GM19240 (cell line): Measurements from ENCODE around the gene AKNAD1.
"Not testable (repeated sequence)": the region's sequence is repeated elsewhere in the genome, so short reads cannot be mapped to it uniquely, and the experiment has no call there.

ENCODE experiments used
- DNase-seq: peaks from one replicate; pipeline ENCODE4 v3.0.0; 2011; ENCODE audit warnings: low spot score; ENCODE audit not compliant: insufficient read length

AKNAD1 gene

GRCh38 chr1:108856994-108857393 is at the start of gene AKNAD1:
TSS of gene AKNAD1 (minus strand) at chr1:108857094. CDS start at chr1:108852664, 4,430 bp downstream.
- DNase-seq, result no peak

GRCh38 chr1:108901106-108901505 is 44.2 kb upstream of the AKNAD1 start:
- no peak for DNase-seq

- DNase-seq, result no peak
These were observed 41.2 kb upstream of the AKNAD1 start for GRCh38 chr1:108897865-108898720.

- no peak for DNase-seq
These were observed 39.6 kb upstream of the AKNAD1 start for GRCh38 chr1:108896146-108897145.

- DNase-seq, result no peak
These were observed 36.2 kb upstream of the AKNAD1 start for GRCh38 chr1:108893141-108893530.

GRCh38 chr1:108892356-108893140 is 35.7 kb upstream of the AKNAD1 start:
- DNase-seq, result no peak

GRCh38 chr1:108889706-108890384 is 33.0 kb upstream of the AKNAD1 start:
- DNase-seq, result no peak

- not testable (repeated sequence) for DNase-seq
These were observed 32.2 kb upstream of the AKNAD1 start for GRCh38 chr1:108889006-108889645.

- DNase-seq, result no peak
These were observed 29.4 kb upstream of the AKNAD1 start for GRCh38 chr1:108886292-108886691.

- no peak for DNase-seq
These were observed 28.1 kb upstream of the AKNAD1 start for GRCh38 chr1:108884968-108885367.

GRCh38 chr1:108882837-108883236 is 25.9 kb upstream of the AKNAD1 start:
- DNase-seq, result no peak

GRCh38 chr1:108881369-108881768 is 24.5 kb upstream of the AKNAD1 start:
- DNase-seq, result no peak

- no peak for DNase-seq
These were observed 24.0 kb upstream of the AKNAD1 start for GRCh38 chr1:108880850-108881249.

GRCh38 chr1:108878678-108879077 is 21.8 kb upstream of the AKNAD1 start:
- no peak for DNase-seq

- DNase-seq, result no peak
These were observed 21.2 kb upstream of the AKNAD1 start for GRCh38 chr1:108878160-108878469.

- no peak for DNase-seq
These were observed 20.7 kb upstream of the AKNAD1 start for GRCh38 chr1:108877348-108878159.

- DNase-seq, result no peak
These were observed 14.3 kb upstream of the AKNAD1 start for GRCh38 chr1:108871050-108871724.

GRCh38 chr1:108865316-108865910 is 8.5 kb upstream of the AKNAD1 start:
- DNase-seq, result no peak

GRCh38 chr1:108863984-108864383 is 7.1 kb upstream of the AKNAD1 start:
- no peak for DNase-seq
